Endothelial cell of umbilical vein (primary cell): ENCODE measurements around the gene ELAVL1. TPM values are rescaled to one million over a fixed set of nuclear protein-coding genes. Genes with fewer than 3 reads are reported as not detected.

Experiments
- BruUV-seq: library from RNA; stranded (reverse); fragments of 400-500 nt; replicated peaks from 2 replicates; lab custom pipeline; 2021; lab: Mats Ljungman, UMichigan
- CTCF ChIA-PET: fragments of 300-600, 350-600 bp; sonication (Branson Sonifier 250); formaldehyde crosslinking; loops from one replicate; lab custom pipeline; 2021; ENCODE audit warnings: antibody characterized with exemption, inconsistent platforms; lab: Charles Lee
- POLR2A ChIA-PET: fragments of 300-600, 350-600 bp; sonication (Branson Sonifier 250); formaldehyde crosslinking; loops from one replicate; lab custom pipeline; 2021; ENCODE audit warnings: antibody characterized with exemption, inconsistent platforms; lab: Charles Lee
- DNase-seq: peaks from one replicate; pipeline ENCODE4 v3.0.0-alpha.2; 2011; ENCODE audit warnings: low read depth, low spot score
- FAIRE-seq: peaks from 2 replicates; lab custom pipeline; 2011; peaks lifted over from hg19 to GRCh38; lab: Jason Lieb, UNC
- H2AFZ ChIP-seq: 2 replicates; pipeline ENCODE4 v1.6.0; 2012; ENCODE audit warnings: low read depth, low read length, control low read depth, inconsistent platforms
- H3K27ac ChIP-seq: 2 replicates; pipeline ENCODE4 v1.5.1; 2011; ENCODE audit warnings: low read depth, mild to moderate bottlenecking, control low read depth, low read length, moderate library complexity; ENCODE audit not compliant: insufficient read depth
- H3K27me3 ChIP-seq, 2 experiments: 2 replicates each; pipeline versions ENCODE4 v1.6.0 to v1.6.1; 2011; ENCODE audit warnings: low read length in 2 of 2, mixed read lengths in 1 of 2; ENCODE audit not compliant: control insufficient read depth in 2 of 2, insufficient read depth in 2 of 2
- H3K36me3 ChIP-seq, 2 experiments: 2 replicates in 1 of 2; 3 replicates in 1 of 2; pipeline ENCODE4 v1.5.1; 2011; ENCODE audit warnings: low read length in 2 of 2, mild to moderate bottlenecking in 1 of 2, moderate library complexity in 1 of 2; ENCODE audit not compliant: control insufficient read depth in 2 of 2, insufficient read depth in 2 of 2; ENCODE audit errors: extremely low read depth in 1 of 2
- H3K4me1 ChIP-seq: 3 replicates; pipeline ENCODE4 v1.5.1; 2011; ENCODE audit warnings: mild to moderate bottlenecking, low read length; ENCODE audit not compliant: control insufficient read depth, insufficient read depth; ENCODE audit errors: extremely low read depth
- H3K4me2 ChIP-seq: 2 replicates; pipeline ENCODE4 v1.6.1; 2011; ENCODE audit warnings: low read length, control low read depth, mixed read lengths; ENCODE audit not compliant: insufficient read depth
- H3K4me3 ChIP-seq, 3 experiments: fragments of 200-600 bp in 1 of 3; sonication (generic), shearing (Covaris generic) in 1 of 3; replicated peaks in 1 of 3; 2 replicates each; pipeline ENCODE4 v1.5.1; 2011 to 2016; ENCODE audit warnings: control low read depth in 3 of 3, low read length in 3 of 3, mild to moderate bottlenecking in 2 of 3, inconsistent platforms in 1 of 3, low read depth in 1 of 3, moderate library complexity in 1 of 3; ENCODE audit not compliant: insufficient read depth in 1 of 3
- H3K79me2 ChIP-seq: 2 replicates; pipeline ENCODE4 v1.6.0; 2012; ENCODE audit warnings: low read length, inconsistent platforms; ENCODE audit not compliant: control insufficient read depth, insufficient read depth
- H3K9ac ChIP-seq: replicated peaks from 2 replicates; pipeline ENCODE3; 2011; ENCODE audit warnings: low read length, control low read depth; ENCODE audit not compliant: insufficient read depth; ENCODE audit errors: extremely low read depth
- H3K9me1 ChIP-seq: replicated peaks from 3 replicates; pipeline ENCODE4 v1.6.0; 2011; ENCODE audit warnings: mild to moderate bottlenecking, low read length; ENCODE audit not compliant: control insufficient read depth, insufficient read depth; ENCODE audit errors: extremely low read depth
- H3K9me3 ChIP-seq: replicated peaks from 2 replicates; pipeline ENCODE4 v1.5.1; 2012; ENCODE audit warnings: low read length, inconsistent platforms; ENCODE audit not compliant: control insufficient read depth, insufficient read depth
- H4K20me1 ChIP-seq: replicated peaks from 2 replicates; pipeline ENCODE3; 2011; ENCODE audit warnings: mild to moderate bottlenecking, low read length; ENCODE audit not compliant: control insufficient read depth, insufficient read depth; ENCODE audit errors: extremely low read depth
- CTCF ChIP-seq, 2 donors: IDR thresholded peaks; 1 replicate in 1 of 2; 2 replicates in 1 of 2; pipeline ENCODE4 v1.5.1; 2011; ENCODE audit warnings: low read length in 2 of 2, mild to moderate bottlenecking in 2 of 2, moderate library complexity in 2 of 2, control low read depth in 1 of 2, inconsistent platforms in 1 of 2, low read depth in 1 of 2; ENCODE audit not compliant: insufficient read depth in 1 of 2; ENCODE audit errors: extremely low read depth in 1 of 2
- EZH2 ChIP-seq: IDR thresholded peaks from 2 replicates; pipeline ENCODE4 v1.6.1; 2012; ENCODE audit warnings: borderline replicate concordance, low read depth, mild to moderate bottlenecking, moderate library complexity, low read length, inconsistent platforms; ENCODE audit not compliant: severe bottlenecking
- FOS ChIP-seq: IDR thresholded peaks from 2 replicates; pipeline ENCODE4 v1.6.1; 2011; ENCODE audit warnings: mild to moderate bottlenecking, low read length, moderate library complexity, borderline replicate concordance; ENCODE audit not compliant: insufficient read depth
- GATA2 ChIP-seq: IDR thresholded peaks from 2 replicates; pipeline ENCODE4 v1.7.0; 2011; ENCODE audit warnings: low read depth, mild to moderate bottlenecking, moderate library complexity, mixed read lengths, low read length; ENCODE audit not compliant: insufficient read length, insufficient read depth
- JUN ChIP-seq: IDR thresholded peaks from 2 replicates; pipeline ENCODE4 v1.6.1; 2011; ENCODE audit warnings: borderline replicate concordance, low read depth; ENCODE audit not compliant: insufficient read length, insufficient read depth
- MAX ChIP-seq: IDR thresholded peaks from 2 replicates; pipeline ENCODE4 v1.6.1; 2011; ENCODE audit not compliant: insufficient read depth, insufficient read length
- MYC ChIP-seq: IDR thresholded peaks from one replicate; pipeline ENCODE4 v1.6.1; 2011; ENCODE audit warnings: mild to moderate bottlenecking, low read depth, low read length
- POLR2A ChIP-seq: IDR thresholded peaks from 2 replicates; pipeline ENCODE4 v1.6.1; 2012; ENCODE audit warnings: low read depth, mild to moderate bottlenecking, control low read depth, low read length
- POLR2AphosphoS5 ChIP-seq: IDR thresholded peaks from 2 replicates; pipeline ENCODE4 v1.6.1; 2012; ENCODE audit warnings: low read depth, mild to moderate bottlenecking, control low read depth, low read length, moderate library complexity; ENCODE audit not compliant: insufficient read depth
- dilution Hi-C: fragments of 300-500 bp; cut with MboI; formaldehyde crosslinking; loops from one replicate; pipeline ENCODE4 v1.15.0; 2019; ENCODE audit warnings: low sequenced_read_pairs; ENCODE audit not compliant: extremely low pct_ligation_motif_present
- intact Hi-C: fragments of 100-400 bp; cut with micrococcal nuclease; formaldehyde crosslinking; loops from one replicate; pipeline ENCODE4 v1.10.0; 2022
- polyA plus RNA-seq, 4 experiments: library from polyadenylated mRNA; depleted of rRNA in 3 of 4; stranded (reverse) in 3 of 4; unstranded in 1 of 4; fragments of >200 nt; gene quantifications; 2 replicates each; pipeline versions ENCODE4 v1.2.1 to v1.2.3, GENCODE V29; 2011 to 2012; ENCODE audit warnings: missing spikeins in 1 of 4
- total RNA-seq: library from RNA; stranded (reverse); gene quantifications from 2 replicates; pipeline ENCODE4 v1.2.3, GENCODE V29; 2021

The ELAVL1 gene
- total and polyA plus RNA-seq, 2 donors (not counting 3 experiments of a cell fraction or from before 2014, with no cell fraction given): 46.8 to 134 TPM

DNA sequence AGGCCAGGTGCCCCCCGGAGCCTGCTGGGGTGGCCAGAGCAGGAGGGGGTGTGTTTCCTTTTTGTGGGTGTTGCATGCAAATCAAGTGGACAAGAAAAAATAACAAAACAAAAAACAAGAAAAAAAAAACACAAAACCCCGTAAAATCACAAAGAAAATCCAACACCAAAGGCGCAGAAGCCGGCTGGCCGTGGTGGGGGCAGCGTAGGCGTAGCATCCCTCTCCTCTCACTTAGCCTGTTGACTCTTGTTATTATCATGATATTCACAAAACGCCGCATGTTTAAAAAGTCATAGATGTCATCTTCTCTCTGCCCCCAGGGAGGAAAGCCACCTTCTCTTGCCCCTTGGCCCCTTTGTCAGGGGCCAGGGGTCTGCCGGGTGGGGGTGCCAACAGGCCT, 91.8 kb downstream of the ELAVL1 start:
- peaks cover 0 to 23% of the 10 kb centered on the region in 2 experiments for H3K36me3 ChIP-seq
- H4K20me1 ChIP-seq: no peaks in the 10 kb centered on the region
- H3K4me3 ChIP-seq: no peak overlapping the region
- no peak overlapping the region for H3K27ac ChIP-seq
- dilution Hi-C loops (no loop called here), intact Hi-C loops (no loop called here)
- no TSS peak for BruUV-seq
- no peaks in the 10 kb centered on the region for H3K79me2 ChIP-seq
- H2AFZ ChIP-seq: no peak overlapping the region
- H3K9me1 ChIP-seq: no peaks in the 10 kb centered on the region
- peaks cover 6% of the 10 kb centered on the region for H3K4me1 ChIP-seq
- no peak overlapping the region for H3K9ac ChIP-seq
- no peaks in the 10 kb centered on the region for H3K9me3 ChIP-seq
- TF ChIP-seq MAX: no peak
- no peak for TF ChIP-seq POLR2A
- no peak for TF ChIP-seq JUN
- TF ChIP-seq FOS: no peak
- TF ChIP-seq MYC: no peak
- no peak for TF ChIP-seq CTCF (IDR thresholded peaks at IDR 0.05; ENCODE audit: extremely low read depth in 1 of 2, insufficient read depth in 1 of 2, low read depth in 1 of 2, low read length in 2 of 2)
- no peak for TF ChIP-seq EZH2
- no peak for TF ChIP-seq POLR2AphosphoS5
- TF ChIP-seq GATA2: no peak
- FAIRE-seq (no peak), DNase-seq (no peak)
- ChIA-PET CTCF (interaction anchor here (0.9 kb wide), 1 partner anchor 44 kb away, joined by 3 read pairs; no protein-coding TSS in a partner anchor), POLR2A (no interaction called here)
- H3K27me3 ChIP-seq: peaks cover 18 to 30% of the 10 kb centered on the region in 2 experiments
- H3K4me2 ChIP-seq: no peak overlapping the region
